Mesenteric fat pad (tissue), 1 donor: ENCODE data around the gene TBX3. TPM values are rescaled to one million over a fixed set of nuclear protein-coding genes. Genes with fewer than 3 reads are reported as not detected.

Experiments
- DNase-seq: peaks from one replicate; pipeline ENCODE4 v3.0.0-alpha.2; 2020; ENCODE audit warnings: low spot score
- total RNA-seq: library from RNA; stranded (reverse); fragmentation: NEBNext Ultra II Directional; extraction: Animal tissue kit (Norgen Biotek cat#: 25700); gene quantifications from one replicate; pipeline ENCODE4 v1.2.1, GENCODE V29; 2021
- donor health status: DM: yes; HTN: yes; CAD: no.

TBX3 gene
- total RNA-seq, 1 donor from 2014 or later = 16.5 TPM

GRCh38 chr12:114697243-114697716, 13.3 kb upstream of the TBX3 start:
- DNase-seq = no peak

- no peak for DNase-seq
Measured at GRCh38 chr12:114696443-114697242, 12.7 kb upstream of the TBX3 start.

GRCh38 chr12:114695305-114695592, 11.3 kb upstream of the TBX3 start:
- DNase-seq = no peak

GRCh38 chr12:114694436-114695304, 10.7 kb upstream of the TBX3 start:
- DNase-seq = no peak

- DNase-seq = no peak
Measured at GRCh38 chr12:114693532-114693931, 9.6 kb upstream of the TBX3 start.

- DNase-seq = no peak
Measured at GRCh38 chr12:114693059-114693531, 9.1 kb upstream of the TBX3 start.

DNA sequence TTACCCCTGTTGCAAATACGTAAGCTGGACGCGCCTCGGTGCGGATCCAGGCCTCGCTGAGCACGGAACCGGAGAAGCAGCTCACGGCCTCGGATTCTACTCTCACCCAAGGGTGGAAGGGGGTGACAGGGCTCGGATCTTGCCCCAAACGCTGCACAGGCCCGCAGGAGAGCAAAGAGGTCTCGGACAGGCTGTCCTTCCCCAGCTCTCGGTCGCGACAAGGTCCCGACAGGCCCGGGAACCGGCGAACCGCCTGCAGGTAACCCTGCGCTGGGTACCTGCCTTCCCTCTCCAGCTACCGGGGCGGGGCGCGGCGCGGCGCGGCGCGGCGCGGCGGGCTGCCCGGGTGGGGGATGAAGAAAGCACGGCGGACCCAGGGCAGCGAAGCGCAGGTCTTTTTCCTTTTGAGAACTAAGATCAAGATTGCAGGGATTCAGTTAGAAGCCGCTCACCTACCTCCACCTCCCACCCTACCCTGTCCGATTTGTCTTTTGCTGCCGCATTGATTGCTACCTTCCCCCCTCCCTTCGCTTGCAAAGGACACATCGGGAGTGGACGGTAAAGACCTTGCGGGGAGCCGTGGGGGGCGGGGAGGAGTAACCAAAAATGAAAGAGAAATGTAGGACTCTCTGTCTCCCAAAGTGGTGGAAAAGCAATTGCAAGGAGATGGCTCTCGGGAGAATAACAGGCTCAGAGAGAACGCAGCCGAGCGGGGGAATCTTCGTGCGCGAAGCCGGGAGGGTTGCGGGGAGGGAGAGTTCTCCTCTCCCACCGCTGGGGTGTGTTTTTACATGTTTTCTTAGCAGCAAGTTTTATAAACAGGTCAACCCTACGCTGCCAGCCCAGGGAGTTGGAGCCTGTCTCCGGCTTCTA, 8.4 kb upstream of the TBX3 start:
- DNase-seq = no peak

DNA sequence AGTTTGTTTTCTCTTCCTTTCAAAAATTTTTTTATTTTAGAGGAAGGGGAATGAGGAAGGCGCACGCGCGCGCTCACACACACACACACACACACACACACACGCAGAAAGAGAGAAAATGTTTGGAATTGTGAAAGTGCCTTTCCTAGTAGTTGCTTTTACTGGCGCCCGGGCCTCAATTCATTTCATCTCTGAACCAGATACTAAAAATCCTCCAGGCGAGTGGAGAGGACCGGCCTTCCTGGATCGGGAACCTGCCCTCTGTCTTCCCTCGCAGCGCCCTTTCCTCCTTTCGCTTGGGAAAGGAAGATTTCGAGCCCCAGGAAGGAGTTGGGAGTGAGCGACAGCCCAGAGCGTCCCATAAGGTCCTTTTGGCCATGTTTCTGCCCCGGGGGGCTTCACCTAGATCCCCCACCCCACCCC, 7.8 kb upstream of the TBX3 start:
- DNase-seq = no peak

- no peak for DNase-seq
Measured at GRCh38 chr12:114691196-114691595, 7.2 kb upstream of the TBX3 start.

- DNase-seq = no peak
Measured at GRCh38 chr12:114690267-114691135, 6.5 kb upstream of the TBX3 start.

GRCh38 chr12:114689075-114689994, 5.4 kb upstream of the TBX3 start:
- DNase-seq = no peak

- DNase-seq = no peak
Measured at GRCh38 chr12:114688256-114688845, 4.4 kb upstream of the TBX3 start.

- DNase-seq = no peak
Measured at GRCh38 chr12:114687802-114688201, 3.8 kb upstream of the TBX3 start.

DNA sequence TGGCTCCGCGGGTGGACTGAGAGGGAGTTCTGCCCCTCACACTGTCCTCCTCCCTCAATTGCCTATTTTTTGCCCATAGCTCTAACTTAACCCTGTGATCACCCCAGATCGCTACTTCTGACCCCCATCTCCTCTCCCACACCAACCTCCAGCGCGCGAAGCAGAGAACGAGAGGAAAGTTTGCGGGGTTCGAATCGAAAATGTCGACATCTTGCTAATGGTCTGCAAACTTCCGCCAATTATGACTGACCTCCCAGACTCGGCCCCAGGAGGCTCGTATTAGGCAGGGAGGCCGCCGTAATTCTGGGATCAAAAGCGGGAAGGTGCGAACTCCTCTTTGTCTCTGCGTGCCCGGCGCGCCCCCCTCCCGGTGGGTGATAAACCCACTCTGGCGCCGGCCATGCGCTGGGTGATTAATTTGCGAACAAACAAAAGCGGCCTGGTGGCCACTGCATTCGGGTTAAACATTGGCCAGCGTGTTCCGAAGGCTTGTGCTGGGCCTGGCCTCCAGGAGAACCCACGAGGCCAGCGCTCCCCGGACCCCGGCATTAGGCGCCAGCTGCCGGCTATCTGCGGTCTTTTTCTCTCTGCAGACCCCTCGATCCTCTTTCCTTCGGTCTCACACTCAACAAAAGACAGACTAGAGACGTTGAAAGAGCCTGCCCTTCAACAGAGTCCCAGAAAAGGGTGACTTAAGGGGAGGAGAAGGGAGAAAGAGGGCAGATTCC, 3.0 kb upstream of the TBX3 start:
- DNase-seq = no peak

DNA sequence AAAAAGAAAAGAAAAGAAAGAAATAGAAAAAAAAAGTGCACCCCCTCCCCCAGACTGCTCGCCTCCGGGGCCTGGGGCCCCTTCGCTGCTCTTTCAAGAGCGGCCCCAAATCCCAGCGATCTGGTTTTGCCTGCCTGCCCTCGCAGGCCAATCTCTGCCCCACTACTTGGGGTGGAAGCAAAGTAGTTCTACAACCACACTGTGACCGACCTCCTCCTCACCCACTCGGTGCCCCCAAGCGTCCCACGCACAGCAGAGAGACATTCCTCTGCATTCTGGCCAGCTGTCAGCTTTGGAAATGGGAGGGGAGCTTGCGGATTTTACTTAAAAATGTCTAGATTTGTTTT, 2.4 kb upstream of the TBX3 start:
- DNase-seq = no peak

DNA sequence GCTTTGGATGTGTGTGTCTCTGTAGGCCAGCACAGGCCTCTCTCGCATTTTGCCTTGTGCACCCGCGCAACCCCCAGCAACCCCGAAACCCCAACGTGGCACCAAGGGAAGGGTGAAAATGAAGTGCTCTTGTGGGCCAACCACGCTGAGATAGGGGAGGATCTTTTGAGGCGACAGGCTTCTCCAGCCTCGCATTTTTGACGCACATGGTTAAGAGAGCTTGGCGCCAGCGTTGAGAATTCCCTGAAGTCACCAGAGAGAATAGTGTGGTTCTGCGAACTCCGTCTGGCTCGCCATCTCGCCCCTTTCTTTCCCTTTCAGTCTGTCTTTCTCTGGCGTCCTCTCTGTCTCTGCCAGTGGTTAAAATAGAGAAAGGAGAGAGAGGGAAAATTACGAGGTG, 1.9 kb upstream of the TBX3 start:
- no peak for DNase-seq

DNA sequence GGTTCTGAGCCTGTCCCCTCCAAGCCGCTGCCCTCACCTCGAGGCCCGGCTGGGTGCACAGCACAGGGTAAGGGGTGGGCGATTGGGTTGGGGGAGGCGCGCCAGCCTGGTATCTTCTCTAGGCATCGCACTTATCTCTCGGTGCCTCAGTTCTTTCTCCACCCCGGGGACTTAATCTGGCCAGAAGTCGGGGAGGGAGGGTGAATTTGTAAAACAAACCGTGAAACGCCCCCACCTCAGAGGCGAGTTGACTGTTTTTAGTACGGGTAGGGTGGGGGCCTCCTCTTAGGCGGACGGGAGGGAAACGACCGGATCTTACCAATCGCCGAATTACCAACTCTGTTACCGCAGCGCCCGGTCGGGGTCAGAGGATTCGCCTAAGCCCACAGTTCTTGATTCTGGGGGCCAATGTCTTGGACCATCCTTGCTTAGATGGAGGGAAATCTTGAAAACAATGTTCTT, 1.4 kb upstream of the TBX3 start:
- no peak for DNase-seq

DNA sequence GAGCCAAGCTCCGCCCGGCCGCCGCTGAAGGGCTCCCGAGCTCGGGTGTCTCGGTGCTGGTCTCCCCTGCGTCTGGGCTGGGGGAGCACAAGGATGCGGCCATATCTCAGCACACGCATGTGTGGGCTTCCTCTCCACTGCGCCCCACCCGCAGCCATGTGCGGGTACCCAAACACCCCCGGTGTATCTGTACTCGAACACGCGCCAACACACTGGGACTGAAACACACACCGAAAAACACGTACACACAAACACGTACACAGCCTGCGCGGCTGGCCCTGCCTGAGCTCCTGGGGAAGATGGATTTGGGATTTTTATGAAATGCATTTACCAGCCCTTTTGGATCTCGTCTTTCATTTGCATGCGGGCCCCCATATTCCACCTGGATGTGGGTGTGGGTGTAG, 897 bp upstream of the TBX3 start:
- DNase-seq = no peak
